DND-41 (cell line): Measurements from ENCODE around the gene RHBDF1.
A peak's percentile ranks its signal among the peaks of the same experiment; 100 is the strongest.

Source experiments
- ATAC-seq: fragments of 200-7000 bp; cut with Tn5 transposase; 3 replicates; pipeline ENCODE4 v1.9.1; 2021; ENCODE audit warnings: low read depth; ENCODE audit not compliant: insufficient read depth
- DNase-seq: peaks from one replicate; pipeline ENCODE4 v3.0.0-alpha.2; 2020
- H2AFZ ChIP-seq: 2 replicates; pipeline ENCODE4 v1.6.0; 2012; ENCODE audit warnings: low read depth, low read length
- H3K27ac ChIP-seq: 2 replicates; pipeline ENCODE4 v1.5.1; 2012; ENCODE audit warnings: low read length, inconsistent platforms
- H3K27me3 ChIP-seq: fragments of 200-600 bp; sonication (generic); 2 replicates; pipeline ENCODE4 v1.6.0; 2012; ENCODE audit warnings: low read length, mild to moderate bottlenecking, inconsistent platforms; ENCODE audit not compliant: insufficient read depth, poor library complexity
- H3K36me3 ChIP-seq: 2 replicates; pipeline ENCODE4 v1.5.1; 2012; ENCODE audit warnings: low read length, inconsistent platforms; ENCODE audit not compliant: insufficient read depth
- H3K4me1 ChIP-seq: 2 replicates; pipeline ENCODE4 v1.5.1; 2012; ENCODE audit warnings: mild to moderate bottlenecking, low read length; ENCODE audit not compliant: insufficient read depth
- H3K4me2 ChIP-seq: 2 replicates; pipeline ENCODE4 v1.6.0; 2012; ENCODE audit warnings: mild to moderate bottlenecking, moderate library complexity, low read length, inconsistent platforms; ENCODE audit not compliant: insufficient read depth
- H3K4me3 ChIP-seq, 2 experiments: fragments of 200-600 bp in 1 of 2; shearing (Covaris generic) in 1 of 2; 2 replicates each; pipeline ENCODE4 v1.5.1; 2012 to 2016; ENCODE audit warnings: inconsistent platforms in 2 of 2, low read length in 2 of 2, mild to moderate bottlenecking in 2 of 2, low read depth in 1 of 2, moderate library complexity in 1 of 2
- H3K79me2 ChIP-seq: 2 replicates; pipeline ENCODE4 v1.6.0; 2012; ENCODE audit warnings: low read length, inconsistent platforms; ENCODE audit not compliant: insufficient read depth
- H3K9ac ChIP-seq: 2 replicates; pipeline ENCODE4 v1.6.0; 2012; ENCODE audit warnings: low read depth, mild to moderate bottlenecking, inconsistent platforms, low read length, moderate library complexity
- H3K9me3 ChIP-seq: 2 replicates; pipeline ENCODE4 v1.5.1; 2012; ENCODE audit warnings: low read length, moderate library complexity, mild to moderate bottlenecking, inconsistent platforms; ENCODE audit not compliant: insufficient read depth, severe bottlenecking
- H4K20me1 ChIP-seq: 2 replicates; pipeline ENCODE4 v1.6.0; 2012; ENCODE audit warnings: low read length; ENCODE audit not compliant: insufficient read depth
- EZH2 ChIP-seq: IDR thresholded peaks from 3 replicates; pipeline ENCODE4 v1.6.1; 2012; ENCODE audit warnings: borderline replicate concordance, low read depth, mild to moderate bottlenecking, moderate library complexity, low read length, inconsistent platforms; ENCODE audit not compliant: severe bottlenecking
- TF ChIP-seq, protein P1 (sequence below): IDR thresholded peaks from 2 replicates; pipeline ENCODE4 v1.5.1; 2012; ENCODE audit warnings: borderline replicate concordance, low read length, moderate library complexity, mild to moderate bottlenecking; ENCODE audit not compliant: poor library complexity, severe bottlenecking; ENCODE audit errors: extremely low read depth

The RHBDF1 gene

GRCh38 chr16:77273-77806 lies 4.9 kb upstream of the RHBDF1 start:
- H3K9me3 ChIP-seq, result no peaks in the 10 kb centered on the region
- H3K4me3 ChIP-seq, result peak overlapping the region; percentile 40 to 89; a peak in 3 of 4 replicates
- peak overlapping the region; percentile 84 for H3K9ac ChIP-seq
- DNase-seq (peak; percentile 45), ATAC-seq (peak; percentile 28)
- H3K4me1 ChIP-seq, result peaks cover 39% of the 10 kb centered on the region
- H3K27ac ChIP-seq, result peak overlapping the region; percentile 64
- no peak for TF ChIP-seq EZH2
- H3K4me2 ChIP-seq, result peak overlapping the region; percentile 96
- H4K20me1 ChIP-seq, result peaks cover 9% of the 10 kb centered on the region
- no peaks in the 10 kb centered on the region for H3K27me3 ChIP-seq
- peaks cover 13% of the 10 kb centered on the region; the same call in 1 of the 2 replicates for H3K36me3 ChIP-seq
- peaks cover 9% of the 10 kb centered on the region; the same call in 1 of the 2 replicates for H3K79me2 ChIP-seq
- H2AFZ ChIP-seq, result peak overlapping the region; percentile 82

DNA sequence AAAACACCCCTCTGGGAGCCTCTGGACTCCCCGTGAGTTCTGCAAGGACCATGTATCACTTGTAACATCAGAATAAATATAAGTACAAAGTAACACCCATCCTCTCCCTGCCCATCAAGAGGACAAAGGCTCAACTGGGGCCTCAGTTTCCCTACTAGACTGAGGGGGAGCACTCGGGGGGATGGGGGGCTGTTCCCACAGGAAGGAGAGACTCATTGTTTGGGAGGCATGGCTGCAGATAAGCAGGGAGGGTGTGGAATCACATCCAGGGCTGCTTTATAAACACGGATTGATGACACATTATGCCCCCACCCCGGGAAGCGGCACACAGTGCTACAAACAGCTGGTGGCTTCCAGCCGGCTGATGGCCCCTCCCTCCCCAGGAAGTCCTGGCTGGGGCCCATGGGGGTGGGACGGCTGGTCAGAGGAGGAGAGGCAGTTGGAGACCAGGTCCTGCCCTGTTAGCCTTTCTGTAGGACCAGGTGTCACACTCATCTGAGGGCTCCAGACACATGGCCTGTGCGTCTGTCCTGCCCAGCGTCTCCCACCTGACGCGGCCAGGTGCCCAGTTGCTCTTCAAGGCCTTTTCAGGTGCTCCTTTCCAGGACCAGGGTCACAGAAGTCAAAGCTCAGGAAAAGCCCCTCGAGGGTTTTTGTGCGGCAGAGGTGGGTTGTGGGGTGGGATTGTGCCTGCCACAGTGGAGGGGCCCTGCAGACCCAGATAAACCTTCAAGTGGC lies 4.3 kb upstream of the RHBDF1 start:
- Histone ChIP-seq H3K27me3 (no peaks in the 10 kb centered on the region), H3K9me3 (no peaks in the 10 kb centered on the region), H3K9ac (peak overlapping the region; percentile 84), H3K4me2 (peak overlapping the region; percentile 96), H4K20me1 (peaks cover 9% of the 10 kb centered on the region), H2AFZ (no peak overlapping the region), H3K4me3 (peak overlapping the region in 1 of 2 experiments; percentile 89; a peak in 3 of 4 replicates), H3K79me2 (peaks cover 9% of the 10 kb centered on the region; the same call in 1 of the 2 replicates), H3K27ac (no peak overlapping the region), H3K36me3 (peaks cover 13% of the 10 kb centered on the region; the same call in 1 of the 2 replicates), H3K4me1 (peaks cover 39% of the 10 kb centered on the region)
- peak; percentile 43 for DNase-seq
- ATAC-seq, result no peak
- TF ChIP-seq, protein P1, sequence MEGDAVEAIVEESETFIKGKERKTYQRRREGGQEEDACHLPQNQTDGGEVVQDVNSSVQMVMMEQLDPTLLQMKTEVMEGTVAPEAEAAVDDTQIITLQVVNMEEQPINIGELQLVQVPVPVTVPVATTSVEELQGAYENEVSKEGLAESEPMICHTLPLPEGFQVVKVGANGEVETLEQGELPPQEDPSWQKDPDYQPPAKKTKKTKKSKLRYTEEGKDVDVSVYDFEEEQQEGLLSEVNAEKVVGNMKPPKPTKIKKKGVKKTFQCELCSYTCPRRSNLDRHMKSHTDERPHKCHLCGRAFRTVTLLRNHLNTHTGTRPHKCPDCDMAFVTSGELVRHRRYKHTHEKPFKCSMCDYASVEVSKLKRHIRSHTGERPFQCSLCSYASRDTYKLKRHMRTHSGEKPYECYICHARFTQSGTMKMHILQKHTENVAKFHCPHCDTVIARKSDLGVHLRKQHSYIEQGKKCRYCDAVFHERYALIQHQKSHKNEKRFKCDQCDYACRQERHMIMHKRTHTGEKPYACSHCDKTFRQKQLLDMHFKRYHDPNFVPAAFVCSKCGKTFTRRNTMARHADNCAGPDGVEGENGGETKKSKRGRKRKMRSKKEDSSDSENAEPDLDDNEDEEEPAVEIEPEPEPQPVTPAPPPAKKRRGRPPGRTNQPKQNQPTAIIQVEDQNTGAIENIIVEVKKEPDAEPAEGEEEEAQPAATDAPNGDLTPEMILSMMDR, result no peak
- no peak for TF ChIP-seq EZH2

- peak; percentile 88 for DNase-seq
- Histone ChIP-seq H3K27ac (peak overlapping the region; percentile 50), H3K79me2 (peaks cover 9% of the 10 kb centered on the region; the same call in 1 of the 2 replicates), H2AFZ (no peak overlapping the region), H3K4me3 (no peak overlapping the region), H3K9me3 (no peaks in the 10 kb centered on the region), H4K20me1 (peaks cover 6% of the 10 kb centered on the region), H3K4me2 (peak overlapping the region; percentile 96), H3K9ac (no peak overlapping the region), H3K27me3 (no peaks in the 10 kb centered on the region), H3K4me1 (peaks cover 39% of the 10 kb centered on the region), H3K36me3 (peaks cover 13% of the 10 kb centered on the region; the same call in 1 of the 2 replicates)
- TF ChIP-seq EZH2, result no peak
- TF ChIP-seq, protein P1, result peak; percentile 70
- ATAC-seq, result peak; percentile 70
These were observed 3.4 kb upstream of the RHBDF1 start for GRCh38 chr16:75580-76501.
